Natural killer cell (primary cell): ENCODE data around the gene GPATCH2. TPM values are rescaled to one million over a fixed set of nuclear protein-coding genes. Genes with fewer than 3 reads are reported as not detected.

ENCODE experiments used
- ATAC-seq, 3 donors: fragments of 150-1000 bp in 2 of 3; fragments of 200-7000 bp in 1 of 3; cut with Tn5 transposase; 1 replicate in 1 of 3; 2 replicates in 2 of 3; pipeline ENCODE4 v1.10.0; 2021; ENCODE audit warnings: mild to moderate bottlenecking in 2 of 3, moderate library complexity in 2 of 3
- DNase-seq, 2 donors: peaks; one replicate each; pipeline versions ENCODE4 v3.0.0 to v3.0.0-alpha.2; 2013 to 2021; ENCODE audit warnings: mixed read lengths in 1 of 2
- H3K27ac ChIP-seq: one replicate; pipeline ENCODE4 v1.5.1; 2013; ENCODE audit warnings: mild to moderate bottlenecking, low read length
- H3K27me3 ChIP-seq: one replicate; pipeline ENCODE4 v1.6.1; 2013; ENCODE audit warnings: low read length; ENCODE audit not compliant: control insufficient read depth, insufficient read depth
- H3K36me3 ChIP-seq: one replicate; pipeline ENCODE4 v1.6.1; 2013; ENCODE audit warnings: low read length; ENCODE audit not compliant: control insufficient read depth, insufficient read depth
- H3K4me1 ChIP-seq: one replicate; pipeline ENCODE4 v1.6.1; 2013; ENCODE audit warnings: low read length; ENCODE audit not compliant: control insufficient read depth, insufficient read depth
- H3K4me3 ChIP-seq: one replicate; pipeline ENCODE4 v1.5.1; 2013; ENCODE audit warnings: low read length
- H3K9me3 ChIP-seq: one replicate; pipeline ENCODE4 v1.6.1; 2013; ENCODE audit warnings: low read length; ENCODE audit not compliant: control insufficient read depth, insufficient read depth
- H3K27ac Mint-ChIP-seq, 2 donors: one replicate each; pipeline ENCODE4 v1.8.0; 2022; ENCODE audit warnings: mild to moderate bottlenecking in 2 of 2, mixed read lengths in 2 of 2, moderate library complexity in 1 of 2
- H3K27me3 Mint-ChIP-seq, 2 donors: one replicate each; pipeline ENCODE4 v1.8.0; 2022; ENCODE audit warnings: low read depth in 2 of 2, mixed read lengths in 2 of 2
- H3K36me3 Mint-ChIP-seq: one replicate; pipeline ENCODE4 v1.8.0; 2022; ENCODE audit warnings: mixed read lengths
- H3K4me1 Mint-ChIP-seq, 2 donors: one replicate each; pipeline ENCODE4 v1.8.0; 2022; ENCODE audit warnings: mixed read lengths in 2 of 2
- H3K4me3 Mint-ChIP-seq: one replicate; pipeline ENCODE4 v1.8.0; 2022; ENCODE audit warnings: mild to moderate bottlenecking, moderate library complexity, mixed read lengths
- H3K9me3 Mint-ChIP-seq, 2 donors: one replicate each; pipeline ENCODE4 v1.8.0; 2022; ENCODE audit warnings: mixed read lengths in 2 of 2
- CTCF ChIP-seq: fragments of 200-600 bp; IDR thresholded peaks from one replicate; pipeline ENCODE4 v1.8.0; 2022; ENCODE audit warnings: antibody characterized with exemption
- WGBS: methylation state at CpG from one replicate; pipeline ENCODE4 v1.1.7; 2013; ENCODE audit warnings: missing lambda C conversion rate; ENCODE audit not compliant: insufficient coverage; 5-methylcytosine and 5-hydroxymethylcytosine counted together
- intact Hi-C: fragments of 100-400 bp; cut with micrococcal nuclease; formaldehyde crosslinking; loops from one replicate; pipeline ENCODE4 v1.14.2; 2022
- total RNA-seq, 4 donors: library from RNA; stranded (reverse); fragments of 120-200 nt in 1 of 4; gene quantifications; one replicate each; pipeline versions ENCODE4 v1.2.3 to v1.2.4, GENCODE V29; 2013 to 2022

GPATCH2 gene
- total RNA-seq, 3 donors from 2014 or later (not counting 1 experiment from before 2014, with no cell fraction given): 10.4 to 15.4 (median 11.7) TPM

GRCh38 chr1:217577336-217577735, 53.6 kb downstream of the GPATCH2 start:
- Histone ChIP-seq H3K27ac (no peak overlapping the region), H3K4me1 (no peaks in the 10 kb centered on the region), H3K36me3 (no peaks in the 10 kb centered on the region), H3K4me3 (no peak overlapping the region), H3K9me3 (no peaks in the 10 kb centered on the region), H3K27me3 (no peaks in the 10 kb centered on the region)
- no peaks in the 10 kb centered on the region for H3K9me3 Mint-ChIP-seq
- ATAC-seq: no peak
- no peaks in the 10 kb centered on the region for H3K4me1 Mint-ChIP-seq
- H3K27me3 Mint-ChIP-seq: no peaks in the 10 kb centered on the region
- no peak for DNase-seq
- TF ChIP-seq CTCF: no peak
- H3K27ac Mint-ChIP-seq: no peak overlapping the region
- no peaks in the 10 kb centered on the region for H3K36me3 Mint-ChIP-seq
- intact Hi-C loops: no loop called here
- no peak overlapping the region for H3K4me3 Mint-ChIP-seq

- H3K27ac Mint-ChIP-seq: no peak overlapping the region
- H3K4me3 Mint-ChIP-seq: no peak overlapping the region
- no peaks in the 10 kb centered on the region for H3K36me3 ChIP-seq
- H3K27ac ChIP-seq: no peak overlapping the region
- no peak for ATAC-seq
- no peaks in the 10 kb centered on the region for H3K9me3 ChIP-seq
- DNase-seq: no peak
- no peaks in the 10 kb centered on the region for H3K4me1 Mint-ChIP-seq
- H3K4me1 ChIP-seq: no peaks in the 10 kb centered on the region
- H3K27me3 Mint-ChIP-seq: no peaks in the 10 kb centered on the region
- H3K36me3 Mint-ChIP-seq: no peaks in the 10 kb centered on the region
- no peak for TF ChIP-seq CTCF
- 100% methylated on average over 4 of the region's 6 CpGs for WGBS
- no peaks in the 10 kb centered on the region for H3K9me3 Mint-ChIP-seq
- no peak overlapping the region for H3K4me3 ChIP-seq
- intact Hi-C loops: no loop called here
- H3K27me3 ChIP-seq: no peaks in the 10 kb centered on the region
Measured at GRCh38 chr1:217574265-217574949, 56.5 kb downstream of the GPATCH2 start.

DNA sequence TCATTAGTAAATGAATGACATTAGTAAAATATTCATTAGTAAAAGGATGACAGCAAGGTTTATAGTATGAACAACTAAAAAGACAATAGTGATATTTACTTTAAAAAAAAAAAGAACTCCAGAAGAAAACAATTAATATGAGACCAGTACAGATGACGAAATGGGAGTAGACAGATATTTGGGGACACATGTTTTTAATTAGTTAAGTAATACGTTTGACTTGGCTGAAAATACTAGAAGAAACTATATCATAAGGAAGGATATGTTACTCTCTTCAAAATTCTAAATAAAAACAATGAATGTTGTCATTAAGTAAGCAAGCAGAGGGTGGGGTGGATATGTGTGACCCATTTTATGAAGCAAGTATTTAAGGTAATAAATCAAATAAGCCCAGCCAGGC, 61.9 kb downstream of the GPATCH2 start:
- no peak overlapping the region for H3K27ac Mint-ChIP-seq
- DNase-seq: no peak
- no peak overlapping the region for H3K4me3 Mint-ChIP-seq
- Histone ChIP-seq H3K36me3 (no peaks in the 10 kb centered on the region), H3K9me3 (no peaks in the 10 kb centered on the region), H3K4me1 (no peaks in the 10 kb centered on the region), H3K27me3 (no peaks in the 10 kb centered on the region), H3K4me3 (no peak overlapping the region), H3K27ac (no peak overlapping the region)
- intact Hi-C loops: no loop called here
- no CpG with 5 or more reads among the region's 2 CpGs for WGBS
- TF ChIP-seq CTCF: no peak
- no peaks in the 10 kb centered on the region for H3K4me1 Mint-ChIP-seq
- no peaks in the 10 kb centered on the region for H3K9me3 Mint-ChIP-seq
- ATAC-seq: no peak
- no peaks in the 10 kb centered on the region for H3K27me3 Mint-ChIP-seq
- no peaks in the 10 kb centered on the region for H3K36me3 Mint-ChIP-seq

DNA sequence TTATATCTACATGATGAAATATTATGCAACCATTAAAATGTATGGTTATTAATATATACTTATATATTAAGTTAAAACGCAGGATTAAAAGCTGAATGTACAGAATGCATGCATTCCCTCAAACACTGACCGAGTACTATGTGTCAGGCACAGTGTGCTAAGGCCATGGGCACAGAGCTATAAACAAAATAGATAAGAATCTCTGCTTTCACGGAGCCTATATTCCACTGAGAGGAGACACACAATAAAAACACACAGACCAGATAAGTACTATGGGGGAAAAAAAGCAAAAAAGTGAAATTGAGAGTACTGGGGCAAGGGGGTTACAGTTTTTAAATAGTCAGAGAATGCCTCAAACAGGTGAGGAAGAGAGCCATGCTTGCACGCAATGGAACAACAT, 62.7 kb downstream of the GPATCH2 start:
- Histone ChIP-seq H3K27me3 (no peaks in the 10 kb centered on the region), H3K9me3 (no peaks in the 10 kb centered on the region), H3K27ac (no peak overlapping the region), H3K36me3 (no peaks in the 10 kb centered on the region), H3K4me1 (no peaks in the 10 kb centered on the region), H3K4me3 (no peak overlapping the region)
- Mint-ChIP-seq H3K9me3 (no peaks in the 10 kb centered on the region), H3K4me1 (no peaks in the 10 kb centered on the region), H3K27me3 (no peaks in the 10 kb centered on the region), H3K4me3 (no peak overlapping the region), H3K27ac (no peak overlapping the region), H3K36me3 (no peaks in the 10 kb centered on the region)
- no peak for TF ChIP-seq CTCF
- 97% methylated on average over 3 of the region's 4 CpGs for WGBS
- no peak for ATAC-seq
- no peak for DNase-seq
- intact Hi-C loops: no loop called here
